ENCODE data around the gene UTS2B. TPM values are rescaled to one million over a fixed set of nuclear protein-coding genes. Genes with fewer than 3 reads are reported as not detected.

UTS2B gene
- total and polyA plus RNA-seq, 2 of the 4 experiments (the other 2 are of a cell fraction) = 0.72 to 0.79 TPM

GRCh38 chr3:191292243-191293015 lies 37.9 kb downstream of the UTS2B start:
- H2AFZ ChIP-seq (replicated peaks; ENCODE audit: low read length, poor library complexity) = no peak overlapping the region
- H2BK5ac ChIP-seq (ENCODE audit: low read depth, low read length, poor library complexity, severe bottlenecking) = no peak overlapping the region
- no peak overlapping the region for H2AK9ac ChIP-seq (replicated peaks; ENCODE audit: low read depth, low read length, poor library complexity)
- in situ Hi-C loops (cut with MboI; ENCODE audit: low sequenced_read_pairs) = no loop called here
- CTCF ChIA-PET = interaction anchor here (0.6 kb wide), 1 partner anchor 410 kb away, joined by 3 read pairs; no protein-coding TSS in a partner anchor
- H3K27me3 ChIP-seq (ENCODE audit: control insufficient read depth, insufficient read depth, low read length) = no peaks in the 10 kb centered on the region
- H4K5ac ChIP-seq (ENCODE audit: low read depth, low read length) = no peak overlapping the region
- no peaks in the 10 kb centered on the region for H4K20me1 ChIP-seq (ENCODE audit: insufficient read depth, low read length)
- H3K4me3 ChIP-seq (ENCODE audit: insufficient read depth, low read depth, low read length) = no peak overlapping the region
- H3K79me1 ChIP-seq (ENCODE audit: low read depth in 1 of 2, low read length in 2 of 2) = no peaks in the 10 kb centered on the region
- H3K9me3 ChIP-seq (ENCODE audit: control insufficient read depth, insufficient read depth, low read length) = no peaks in the 10 kb centered on the region
- ATAC-seq (ENCODE audit: low read depth) (no peak), DNase-seq (no peak)
- H2BK120ac ChIP-seq (ENCODE audit: low read depth, low read length) = no peak overlapping the region
- no peaks in the 10 kb centered on the region for H3K4me1 ChIP-seq (ENCODE audit: control insufficient read depth, insufficient read depth, low read length)
- no peak overlapping the region for H3K56ac ChIP-seq (ENCODE audit: extremely low read depth, insufficient read depth, low read length)
- no peak overlapping the region for H3K14ac ChIP-seq (replicated peaks; ENCODE audit: low read depth, low read length)
- no peak for TF ChIP-seq RCOR1 (IDR thresholded peaks at IDR 0.05; ENCODE audit: insufficient replicate concordance, low read length)
- no peak for TF ChIP-seq RAD21 (IDR thresholded peaks at IDR 0.05; ENCODE audit: low read length)
- TF ChIP-seq, protein P1, sequence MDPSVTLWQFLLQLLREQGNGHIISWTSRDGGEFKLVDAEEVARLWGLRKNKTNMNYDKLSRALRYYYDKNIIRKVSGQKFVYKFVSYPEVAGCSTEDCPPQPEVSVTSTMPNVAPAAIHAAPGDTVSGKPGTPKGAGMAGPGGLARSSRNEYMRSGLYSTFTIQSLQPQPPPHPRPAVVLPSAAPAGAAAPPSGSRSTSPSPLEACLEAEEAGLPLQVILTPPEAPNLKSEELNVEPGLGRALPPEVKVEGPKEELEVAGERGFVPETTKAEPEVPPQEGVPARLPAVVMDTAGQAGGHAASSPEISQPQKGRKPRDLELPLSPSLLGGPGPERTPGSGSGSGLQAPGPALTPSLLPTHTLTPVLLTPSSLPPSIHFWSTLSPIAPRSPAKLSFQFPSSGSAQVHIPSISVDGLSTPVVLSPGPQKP (IDR thresholded peaks at IDR 0.05; ENCODE audit: borderline replicate concordance, low read depth, low read length) = no peak
- no peak for TF ChIP-seq POLR2A (IDR thresholded peaks at IDR 0.05; ENCODE audit: low read depth, low read length)
- TF ChIP-seq RFX5 (IDR thresholded peaks at IDR 0.05; ENCODE audit: low read depth, low read length) = no peak
- no peak for TF ChIP-seq CHD1 (IDR thresholded peaks at IDR 0.05; ENCODE audit: low read depth, low read length)
- no peak for TF ChIP-seq BHLHE40 (IDR thresholded peaks at IDR 0.05; ENCODE audit: low read depth, low read length)
- TF ChIP-seq SMC3 (IDR thresholded peaks at IDR 0.05; ENCODE audit: low read depth, low read length) = no peak
- TF ChIP-seq MAZ (IDR thresholded peaks at IDR 0.05; ENCODE audit: borderline replicate concordance, low read depth, low read length) = no peak
- TF ChIP-seq, protein P2, sequence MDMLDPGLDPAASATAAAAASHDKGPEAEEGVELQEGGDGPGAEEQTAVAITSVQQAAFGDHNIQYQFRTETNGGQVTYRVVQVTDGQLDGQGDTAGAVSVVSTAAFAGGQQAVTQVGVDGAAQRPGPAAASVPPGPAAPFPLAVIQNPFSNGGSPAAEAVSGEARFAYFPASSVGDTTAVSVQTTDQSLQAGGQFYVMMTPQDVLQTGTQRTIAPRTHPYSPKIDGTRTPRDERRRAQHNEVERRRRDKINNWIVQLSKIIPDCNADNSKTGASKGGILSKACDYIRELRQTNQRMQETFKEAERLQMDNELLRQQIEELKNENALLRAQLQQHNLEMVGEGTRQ (IDR thresholded peaks at IDR 0.05; ENCODE audit: low read depth, low read length) = no peak
- TF ChIP-seq CTCF (conservative IDR thresholded peaks at IDR 0.05; ENCODE audit: low read depth, low read length) = no peak
- TF ChIP-seq FOS (IDR thresholded peaks at IDR 0.05; ENCODE audit: low read depth, low read length) = no peak
- no peak for TF ChIP-seq MXI1 (IDR thresholded peaks at IDR 0.05; ENCODE audit: borderline replicate concordance, low read depth, low read length)
- TF ChIP-seq CEBPB (IDR thresholded peaks at IDR 0.05; ENCODE audit: low read depth, low read length) = no peak
- TF ChIP-seq NFE2L2 (IDR thresholded peaks at IDR 0.05; ENCODE audit: low read depth, low read length) = no peak
- no peak for TF ChIP-seq MAFK (IDR thresholded peaks at IDR 0.05; ENCODE audit: low read depth, low read length)
- H3K4me2 ChIP-seq (ENCODE audit: low read depth, low read length) = no peak overlapping the region
- no CpG with 5 or more reads among the region's 5 CpGs for WGBS, 2 experiments (ENCODE audit: extremely low coverage in 2 of 2, insufficient read length in 1 of 2)
- no peak overlapping the region for H3K23ac ChIP-seq (ENCODE audit: low read depth, low read length)
- no peak overlapping the region for H4K91ac ChIP-seq (ENCODE audit: insufficient read depth, low read depth, low read length)
- no peak overlapping the region for H3K18ac ChIP-seq (ENCODE audit: low read depth, low read length)
- dilution Hi-C loops (cut with HindIII; ENCODE audit: low sequenced_read_pairs, unreplicated experiment) = no loop called here
- H2BK20ac ChIP-seq (ENCODE audit: low read depth, low read length) = no peak overlapping the region
- no peaks in the 10 kb centered on the region for H3K36me3 ChIP-seq (ENCODE audit: control insufficient read depth, insufficient read depth, low read length)
- H3K9me1 ChIP-seq (ENCODE audit: insufficient read depth, low read length) = no peaks in the 10 kb centered on the region
- no peak overlapping the region for H3K9ac ChIP-seq (ENCODE audit: low read depth, low read length)
- POLR2A ChIA-PET (ENCODE audit: unreplicated experiment) = interaction anchor here (0.7 kb wide), 1 partner anchor 629 kb away, joined by 5 read pairs; no protein-coding TSS in a partner anchor
- no peak overlapping the region for H2AK5ac ChIP-seq (ENCODE audit: low read depth, low read length)
- BruUV-seq (replicated peaks) = no TSS peak
- no peak overlapping the region for H3K27ac ChIP-seq (ENCODE audit: insufficient read depth, low read length)
- H4K8ac ChIP-seq (ENCODE audit: low read depth in 2 of 2, low read length in 2 of 2) = no peak overlapping the region
- intact Hi-C loops (cut with micrococcal nuclease) = no loop called here
- H2BK15ac ChIP-seq (ENCODE audit: low read depth, low read length) = no peak overlapping the region
- H3K4ac ChIP-seq (ENCODE audit: low read depth, low read length) = no peak overlapping the region

Measured in IMR-90 (cell line).